Measurements from ENCODE around the gene FARS2.

The FARS2 gene

GRCh38 chr6:5701174-5701573, 439.9 kb downstream of the FARS2 start:
- no peak for DNase-seq

DNA sequence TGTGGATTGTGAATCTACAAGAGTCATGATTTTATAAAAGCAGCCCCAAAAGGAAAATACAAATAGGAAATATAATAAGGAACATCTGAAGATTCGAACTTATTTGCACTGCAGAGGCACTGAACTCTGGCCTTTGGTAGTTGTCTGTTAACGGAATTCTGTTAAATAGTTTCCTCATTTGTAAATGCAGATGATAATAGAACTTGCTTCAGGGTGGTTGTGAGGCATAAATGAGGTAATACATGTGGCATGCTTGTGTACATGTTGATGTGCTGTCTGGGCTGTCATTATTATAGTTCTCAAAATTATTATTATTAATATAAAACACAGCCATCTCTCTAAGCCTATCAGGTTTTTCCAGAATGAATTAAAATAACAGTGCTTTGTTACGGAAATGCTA, 443.4 kb downstream of the FARS2 start:
- DNase-seq = no peak

DNA sequence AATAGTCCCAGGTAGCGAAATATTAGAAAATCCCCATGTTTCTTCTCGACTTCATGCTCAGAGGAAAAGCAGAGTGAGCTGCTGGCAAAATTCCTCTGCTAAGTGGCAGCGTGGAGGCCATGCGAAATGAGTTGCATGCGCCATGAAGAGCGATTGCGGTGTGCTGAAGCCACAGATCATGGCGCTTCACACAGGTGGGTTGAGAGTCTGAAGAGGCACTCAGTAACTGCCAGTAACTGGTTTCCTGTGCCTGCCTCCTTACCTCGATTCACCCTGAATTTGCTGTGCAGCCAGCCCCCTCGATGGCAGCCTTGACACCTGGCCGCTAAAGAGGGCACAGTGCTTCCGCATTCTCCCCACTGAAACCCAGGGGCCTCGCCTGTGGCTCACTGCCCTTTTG, 443.9 kb downstream of the FARS2 start:
- DNase-seq = no peak

GRCh38 chr6:5706124-5707033, 445.1 kb downstream of the FARS2 start:
- no peak for DNase-seq

DNA sequence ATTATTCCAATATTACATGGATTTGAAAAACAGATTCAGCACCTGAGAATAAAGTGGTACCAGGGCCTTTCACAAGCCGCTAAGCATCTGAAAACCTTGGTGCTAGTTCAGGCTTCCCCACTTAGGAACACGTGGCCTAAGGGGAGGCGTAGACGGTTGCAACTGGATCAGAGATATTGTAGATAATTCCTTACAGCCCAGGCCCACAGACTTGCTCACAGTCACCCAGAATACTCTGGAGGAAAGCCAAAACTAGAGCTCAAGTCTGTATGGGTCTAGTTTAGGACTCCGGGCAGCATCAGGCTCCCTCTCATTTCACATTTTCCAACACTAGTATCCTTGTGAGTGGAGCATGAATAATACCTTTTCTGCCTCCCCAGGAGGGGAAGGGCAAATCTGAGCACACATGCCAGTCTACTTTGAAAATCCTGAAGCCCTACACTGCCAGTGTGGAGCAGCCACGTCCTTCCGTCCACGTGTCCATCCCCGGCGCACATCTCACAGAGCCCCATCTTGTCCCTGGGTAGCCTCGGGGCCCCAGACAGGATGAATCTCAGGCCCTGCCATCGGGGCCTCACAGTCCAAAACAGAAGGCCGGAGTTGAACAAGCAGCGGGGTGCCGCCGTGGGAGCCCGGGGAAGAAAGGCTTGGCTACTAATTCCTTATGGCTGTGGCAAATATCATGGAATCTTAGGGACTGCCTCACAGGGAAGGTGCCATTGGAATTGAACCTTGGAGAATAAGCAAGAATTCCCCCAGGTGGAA, 446.1 kb downstream of the FARS2 start:
- no peak for DNase-seq

- no peak for DNase-seq
Observed at GRCh38 chr6:5710516-5710915, 449.2 kb downstream of the FARS2 start.

- no peak for DNase-seq
Observed at GRCh38 chr6:5710936-5711335, 449.6 kb downstream of the FARS2 start.

DNA sequence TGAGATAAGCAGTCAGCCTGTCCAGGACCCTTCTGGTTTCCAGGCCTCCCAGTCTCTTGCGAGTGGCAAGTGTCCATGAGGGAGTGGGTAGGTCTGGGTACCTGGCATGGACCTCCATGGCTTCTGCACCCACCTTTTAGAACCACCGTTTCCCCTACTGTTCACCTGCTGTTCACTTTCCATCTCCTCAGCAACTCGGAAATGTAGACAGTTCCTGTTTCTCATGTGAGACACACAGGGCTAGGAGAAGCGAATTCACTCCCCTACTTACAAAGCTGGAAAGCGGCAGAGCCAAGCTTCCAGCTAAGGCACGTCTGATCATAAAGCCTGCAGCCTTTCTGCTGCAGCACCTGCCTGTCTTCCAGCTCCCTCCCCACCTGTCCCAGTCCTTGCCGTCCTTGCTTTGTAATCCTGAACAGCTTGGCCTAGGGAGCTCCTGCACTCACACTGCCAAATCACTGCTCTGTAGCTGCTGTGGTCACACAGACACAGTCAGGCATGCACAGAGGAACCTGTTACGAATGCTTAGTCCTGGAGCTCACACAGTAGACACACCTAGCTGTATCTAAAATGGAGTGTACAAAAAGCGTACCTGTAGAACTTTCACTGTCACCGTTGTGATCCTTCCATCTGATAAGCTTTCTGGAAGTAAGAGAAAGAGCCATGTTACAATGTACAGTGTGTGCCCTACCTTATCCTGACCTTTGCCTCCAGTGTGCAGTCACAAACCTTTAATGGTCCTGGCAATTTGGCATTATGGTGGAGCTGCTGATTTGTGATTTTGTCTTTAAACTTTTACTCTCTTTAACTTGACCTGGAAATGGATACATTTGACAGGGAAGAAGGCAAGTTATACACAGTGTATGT, 451.3 kb downstream of the FARS2 start:
- DNase-seq = peak in 1 of 14 donors; percentile 17

- no peak for DNase-seq
Observed at GRCh38 chr6:5713519-5713918, 452.2 kb downstream of the FARS2 start.

GRCh38 chr6:5718231-5718947, 457.1 kb downstream of the FARS2 start:
- no peak for DNase-seq

- peak in 9 of 14 donors; percentile 12 to 75 (median 41) for DNase-seq
Observed at GRCh38 chr6:5723841-5724691, 462.8 kb downstream of the FARS2 start.

- DNase-seq = no peak
Observed at GRCh38 chr6:5724911-5725310, 463.6 kb downstream of the FARS2 start.

DNA sequence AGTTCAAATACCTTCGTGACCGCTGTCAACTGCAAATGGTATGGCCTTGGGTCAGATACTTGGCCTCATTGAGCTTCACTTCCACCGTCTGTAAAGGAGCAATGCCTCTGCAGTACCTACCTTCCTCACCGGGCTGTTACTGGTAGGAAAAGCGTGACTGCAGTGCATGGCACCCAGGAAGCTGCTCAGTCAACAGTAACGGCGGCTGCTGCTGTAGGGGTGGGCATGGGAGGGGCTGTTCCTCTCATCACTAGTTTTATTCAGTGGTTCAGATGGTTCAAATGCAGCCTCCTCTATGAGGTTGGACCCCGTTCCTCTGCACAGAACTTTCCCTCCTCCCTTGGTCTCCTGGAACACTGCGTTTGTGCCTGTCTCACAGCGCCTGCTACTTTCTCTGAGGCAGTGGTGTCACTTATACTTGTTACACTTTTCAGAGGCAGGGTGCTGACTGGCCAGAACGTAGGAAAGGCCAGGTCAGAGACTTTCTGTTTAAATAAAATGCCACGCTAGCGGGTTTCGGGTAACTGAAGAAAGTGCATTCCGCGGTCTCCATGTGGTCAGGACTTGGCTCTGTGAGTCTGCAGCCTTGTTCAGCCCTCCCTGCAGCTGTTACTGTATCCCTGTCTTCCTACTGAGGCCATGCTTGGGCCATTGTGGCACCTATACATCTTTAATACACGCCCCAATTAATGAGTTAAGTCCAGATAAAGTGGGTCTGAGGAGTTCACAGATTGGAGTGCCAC, 465.8 kb downstream of the FARS2 start:
- no peak for DNase-seq

DNA sequence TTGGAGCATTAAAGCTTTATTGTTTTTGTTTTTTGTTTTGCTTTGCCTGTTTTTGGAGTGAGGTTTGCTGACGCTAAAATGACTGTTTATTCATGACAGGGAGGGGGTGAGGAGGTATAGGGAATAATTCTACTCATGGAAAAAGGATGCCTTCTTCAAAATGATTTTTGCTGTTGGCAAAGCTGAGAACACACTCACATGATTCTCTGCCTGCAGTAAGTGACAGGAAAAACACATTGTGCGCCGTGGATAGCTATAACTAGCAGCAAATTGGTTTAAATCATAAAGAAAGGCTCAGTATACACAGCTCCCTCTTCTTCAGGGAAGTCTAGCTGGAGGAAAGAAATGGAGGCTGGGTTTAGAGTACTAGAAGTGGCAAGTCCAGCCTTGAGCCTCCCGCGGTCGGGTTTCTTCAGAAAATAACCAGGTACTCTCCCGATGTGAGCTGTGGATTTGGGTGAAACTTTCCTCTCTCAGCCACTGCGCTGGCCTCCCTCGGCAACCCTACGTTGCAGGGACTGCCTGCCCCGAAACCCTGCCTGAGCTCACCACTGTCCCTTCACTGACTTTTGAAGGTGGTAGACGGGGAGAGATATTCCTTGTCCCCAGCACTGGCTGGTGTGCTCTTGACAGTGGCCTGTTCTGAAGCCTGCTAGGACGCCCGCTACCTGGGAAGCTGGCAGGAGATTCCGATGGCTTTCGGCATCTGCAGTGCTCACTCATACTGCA, 467.2 kb downstream of the FARS2 start:
- DNase-seq = no peak

GRCh38 chr6:5729080-5729434, 467.7 kb downstream of the FARS2 start:
- DNase-seq = no peak

DNA sequence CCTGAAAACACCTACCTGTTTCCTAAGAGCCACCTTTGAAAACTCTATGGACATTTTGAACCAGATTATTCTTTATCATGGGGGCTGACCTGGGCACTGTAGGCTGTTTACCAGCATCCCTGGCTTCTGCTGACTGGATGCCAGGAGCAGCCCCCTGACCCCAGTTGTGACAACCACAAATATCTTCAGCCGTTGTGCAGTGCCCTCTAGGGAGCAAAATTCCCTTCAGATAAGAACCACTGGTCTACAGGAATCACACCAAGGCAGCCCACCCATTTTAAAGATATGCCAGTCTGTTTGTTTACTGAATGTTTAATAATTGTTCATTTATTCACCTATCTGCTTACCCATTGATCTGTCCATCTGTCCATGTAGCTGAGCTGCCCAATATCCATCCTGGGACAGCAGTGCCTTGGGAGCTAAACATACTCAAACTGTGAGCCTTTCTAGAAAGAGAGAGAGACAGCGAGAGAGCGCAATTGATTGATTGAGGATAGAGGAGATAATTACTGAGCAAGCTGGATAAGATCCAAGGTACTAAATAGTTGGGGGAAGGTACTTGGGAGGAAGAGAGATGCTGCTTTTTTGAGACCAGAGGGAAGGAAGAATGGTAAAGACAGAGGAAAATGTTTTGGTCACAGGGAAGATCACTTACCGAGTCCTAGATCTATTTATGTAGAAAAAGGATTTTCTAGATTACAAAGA, 468.7 kb downstream of the FARS2 start:
- DNase-seq = no peak

DNA sequence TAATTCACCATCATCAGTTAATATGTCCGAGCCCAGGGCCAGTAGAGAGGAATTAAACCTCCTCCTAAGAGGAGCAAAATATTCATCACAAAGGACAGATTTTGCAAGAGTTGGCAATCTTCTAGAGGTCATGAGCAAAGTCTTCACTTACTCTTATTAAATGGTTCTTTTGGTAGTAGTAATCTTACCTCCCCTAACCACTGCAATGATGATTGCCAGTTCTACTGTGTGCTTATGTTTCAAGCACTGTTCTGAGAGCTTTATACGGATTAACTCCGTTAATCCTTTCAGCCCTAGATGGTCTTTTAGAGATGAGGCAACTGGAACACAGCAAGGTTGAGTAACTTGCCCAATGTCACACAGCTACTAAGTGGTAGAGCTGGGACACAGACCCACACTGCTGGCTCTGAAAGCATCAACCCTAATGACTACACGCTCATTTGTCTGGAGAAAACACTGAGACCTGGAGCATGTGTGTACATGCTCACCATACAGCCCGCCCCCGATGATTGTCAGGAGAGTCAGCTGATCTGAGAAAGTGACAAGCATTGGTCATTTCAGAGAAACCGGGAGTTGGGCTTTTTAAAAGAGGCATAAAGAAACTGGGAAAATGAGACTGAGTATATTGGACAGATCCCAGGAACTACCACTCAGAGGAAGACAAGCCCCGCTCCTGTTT, 469.4 kb downstream of the FARS2 start:
- no peak for DNase-seq

GRCh38 chr6:5731435-5731834, 470.1 kb downstream of the FARS2 start:
- DNase-seq = no peak
